ENCODE data around the gene HELZ.

GRCh38 chr17:67238991-67239390, 6.0 kb downstream of the HELZ start:
- no peak for TF ChIP-seq CTCF (IDR thresholded peaks at IDR 0.05; ENCODE audit: low read length)
- no peak for TF ChIP-seq EZH2 (IDR thresholded peaks at IDR 0.05; ENCODE audit: borderline replicate concordance, low read length)

Measured in OCI-LY1 (cell line).